Measurements from ENCODE around the gene PTPRC. TPM values are rescaled to one million over a fixed set of nuclear protein-coding genes. Genes with fewer than 3 reads are reported as not detected.

Gene PTPRC
- total and polyA plus RNA-seq, 12 donors = 1.0 to 62.7 (median 5.3) TPM

- ATAC-seq = no peak
- no peak for TF ChIP-seq CTCF (IDR thresholded peaks at IDR 0.05)
- no peak for DNase-seq
- Histone ChIP-seq H3K4me3 (no peak overlapping the region), H3K27ac (peak overlapping the region in 1 of 10 donors; percentile 87), H3K27me3 (no peaks in the 10 kb centered on the region), H3K4me1 (peaks cover 0 to 42% (median 0%) of the 10 kb centered on the region in 9 donors), H3K36me3 (no peaks in the 10 kb centered on the region), H3K9me3 (no peaks in the 10 kb centered on the region)
- intact Hi-C loops (cut with DNase I) = no loop called here
- 78 to 83% methylated on average over 1 of the region's 1 CpG for WGBS, 2 donors
These were observed 16.8 kb upstream of the PTPRC start for GRCh38 chr1:198622001-198622400.

GRCh38 chr1:198623752-198624647 is 14.8 kb upstream of the PTPRC start:
- WGBS, 2 donors = 60 to 65% methylated on average over 4 of the region's 4 CpGs
- intact Hi-C loops (cut with DNase I) = no loop called here
- no peaks in the 10 kb centered on the region for H3K36me3 ChIP-seq
- H3K9me3 ChIP-seq = no peaks in the 10 kb centered on the region
- no peak for TF ChIP-seq CTCF (IDR thresholded peaks at IDR 0.05)
- DNase-seq (no peak), ATAC-seq (no peak)
- H3K27ac ChIP-seq = peak overlapping the region in 1 of 10 donors; percentile 87
- peaks cover 0 to 42% (median 0%) of the 10 kb centered on the region in 9 donors for H3K4me1 ChIP-seq
- no peaks in the 10 kb centered on the region for H3K27me3 ChIP-seq
- H3K4me3 ChIP-seq = no peak overlapping the region

- intact Hi-C loops (cut with DNase I) = no loop called here
- no peaks in the 10 kb centered on the region for H3K27me3 ChIP-seq
- TF ChIP-seq CTCF (IDR thresholded peaks at IDR 0.05) = no peak
- H3K36me3 ChIP-seq = no peaks in the 10 kb centered on the region
- no peaks in the 10 kb centered on the region for H3K9me3 ChIP-seq
- 80 to 94% methylated on average over 1 of the region's 1 CpG for WGBS, 2 donors
- H3K4me3 ChIP-seq = no peak overlapping the region
- peaks cover 0 to 41% (median 0%) of the 10 kb centered on the region in 9 donors for H3K4me1 ChIP-seq
- DNase-seq = no peak
- peak overlapping the region in 1 of 10 donors; percentile 87 for H3K27ac ChIP-seq
- ATAC-seq = no peak
These were observed 14.2 kb upstream of the PTPRC start for GRCh38 chr1:198624648-198624980.

GRCh38 chr1:198627436-198628066 is 11.3 kb upstream of the PTPRC start:
- H3K27ac ChIP-seq = peak overlapping the region in 1 of 10 donors; percentile 39
- peaks cover 0 to 16% (median 0%) of the 10 kb centered on the region in 9 donors for H3K4me1 ChIP-seq
- 61 to 76% methylated on average over 3 of the region's 3 CpGs for WGBS, 2 donors
- H3K4me3 ChIP-seq = no peak overlapping the region
- peaks cover 0 to 2% (median 0%) of the 10 kb centered on the region in 7 donors for H3K27me3 ChIP-seq
- no peaks in the 10 kb centered on the region for H3K36me3 ChIP-seq
- ATAC-seq (no peak), DNase-seq (no peak)
- TF ChIP-seq CTCF (IDR thresholded peaks at IDR 0.05) = no peak
- intact Hi-C loops (cut with DNase I) = no loop called here
- no peaks in the 10 kb centered on the region for H3K9me3 ChIP-seq

All from heart right ventricle (tissue), 16 donors.